Measurements from ENCODE around the gene ZCWPW2. TPM values are rescaled to one million over a fixed set of nuclear protein-coding genes. Genes with fewer than 3 reads are reported as not detected.

The ZCWPW2 gene
- total RNA-seq, 2 experiments from 2014 or later, result 0.27 to 0.28 TPM

GRCh38 chr3:28386049-28386448 lies 37.5 kb downstream of the ZCWPW2 start:
- H3K27ac Mint-ChIP-seq, result no peak overlapping the region
- intact Hi-C loops (cut with DNase I, micrococcal nuclease), result no loop called here
- H3K36me3 ChIP-seq (ENCODE audit: insufficient read depth, low read length), result no peaks in the 10 kb centered on the region
- TF ChIP-seq CTCF (IDR thresholded peaks at IDR 0.05), result no peak
- H3K27me3 Mint-ChIP-seq, result no peaks in the 10 kb centered on the region
- no peak for DNase-seq
- H3K9me3 ChIP-seq (ENCODE audit: control insufficient read depth in 1 of 2, insufficient read depth in 1 of 2, low read length in 2 of 2), result no peaks in the 10 kb centered on the region
- H3K4me1 ChIP-seq (ENCODE audit: insufficient read depth, low read length), result no peaks in the 10 kb centered on the region
- no peak for ATAC-seq (ENCODE audit: poor library complexity)
- peaks cover 25% of the 10 kb centered on the region for H3K36me3 Mint-ChIP-seq (ENCODE audit: low read depth)
- CTCF ChIA-PET, result no interaction called here
- H3K27me3 ChIP-seq (ENCODE audit: control insufficient read depth in 1 of 2, insufficient read depth in 2 of 2, low read length in 2 of 2), result no peaks in the 10 kb centered on the region
- H3K4me3 Mint-ChIP-seq, result no peak overlapping the region
- POLR2A ChIA-PET, result no interaction called here
- peaks cover 7% of the 10 kb centered on the region for H3K9me3 Mint-ChIP-seq
- H3K4me3 ChIP-seq (ENCODE audit: low read length), result no peak overlapping the region
- no peaks in the 10 kb centered on the region for H3K4me1 Mint-ChIP-seq (ENCODE audit: low read depth)
- H3K27ac ChIP-seq (ENCODE audit: low read depth in 1 of 2, low read length in 2 of 2), result no peak overlapping the region

GRCh38 chr3:28388978-28389377 lies 40.5 kb downstream of the ZCWPW2 start:
- Histone ChIP-seq H3K4me1 (ENCODE audit: insufficient read depth, low read length) (no peaks in the 10 kb centered on the region), H3K36me3 (ENCODE audit: insufficient read depth, low read length) (no peaks in the 10 kb centered on the region), H3K4me3 (ENCODE audit: low read length) (no peak overlapping the region), H3K27me3 (ENCODE audit: control insufficient read depth in 1 of 2, insufficient read depth in 2 of 2, low read length in 2 of 2) (no peaks in the 10 kb centered on the region), H3K9me3 (ENCODE audit: control insufficient read depth in 1 of 2, insufficient read depth in 1 of 2, low read length in 2 of 2) (peaks cover 6 to 15% of the 10 kb centered on the region in 2 experiments), H3K27ac (ENCODE audit: low read depth in 1 of 2, low read length in 2 of 2) (no peak overlapping the region)
- no peaks in the 10 kb centered on the region for H3K27me3 Mint-ChIP-seq
- H3K36me3 Mint-ChIP-seq (ENCODE audit: low read depth), result peaks cover 39% of the 10 kb centered on the region
- H3K4me1 Mint-ChIP-seq (ENCODE audit: low read depth), result no peaks in the 10 kb centered on the region
- ATAC-seq (ENCODE audit: poor library complexity), result no peak
- no peak overlapping the region for H3K4me3 Mint-ChIP-seq
- no peak for DNase-seq
- no peak for TF ChIP-seq CTCF (IDR thresholded peaks at IDR 0.05)
- ChIA-PET POLR2A (no interaction called here), CTCF (no interaction called here)
- intact Hi-C loops (cut with DNase I, micrococcal nuclease), result no loop called here
- H3K27ac Mint-ChIP-seq, result no peak overlapping the region
- H3K9me3 Mint-ChIP-seq, result peaks cover 17% of the 10 kb centered on the region

- H3K27ac Mint-ChIP-seq, result no peak overlapping the region
- Histone ChIP-seq H3K36me3 (ENCODE audit: insufficient read depth, low read length) (no peaks in the 10 kb centered on the region), H3K27me3 (ENCODE audit: control insufficient read depth in 1 of 2, insufficient read depth in 2 of 2, low read length in 2 of 2) (no peaks in the 10 kb centered on the region), H3K4me1 (ENCODE audit: insufficient read depth, low read length) (no peaks in the 10 kb centered on the region), H3K9me3 (ENCODE audit: control insufficient read depth in 1 of 2, insufficient read depth in 1 of 2, low read length in 2 of 2) (peaks cover 13 to 43% of the 10 kb centered on the region in 2 experiments), H3K4me3 (ENCODE audit: low read length) (no peak overlapping the region), H3K27ac (ENCODE audit: low read depth in 1 of 2, low read length in 2 of 2) (no peak overlapping the region)
- peaks cover 19% of the 10 kb centered on the region for H3K36me3 Mint-ChIP-seq (ENCODE audit: low read depth)
- no peaks in the 10 kb centered on the region for H3K4me1 Mint-ChIP-seq (ENCODE audit: low read depth)
- no peak for DNase-seq
- no peak for TF ChIP-seq CTCF (IDR thresholded peaks at IDR 0.05)
- intact Hi-C loops (cut with DNase I, micrococcal nuclease), result no loop called here
- ChIA-PET CTCF (no interaction called here), POLR2A (no interaction called here)
- ATAC-seq (ENCODE audit: poor library complexity), result no peak
- no peak overlapping the region for H3K4me3 Mint-ChIP-seq
- peaks cover 36% of the 10 kb centered on the region for H3K9me3 Mint-ChIP-seq
- H3K27me3 Mint-ChIP-seq, result no peaks in the 10 kb centered on the region
Measured at GRCh38 chr3:28399206-28399605, 50.7 kb downstream of the ZCWPW2 start.

Measured in CD4-positive, alpha-beta T cell (primary cell).